Ovary (tissue), 9 donors: Measurements from ENCODE around the gene RIN1. TPM values are rescaled to one million over a fixed set of nuclear protein-coding genes. Genes with fewer than 3 reads are reported as not detected.

Source experiments
- DNase-seq, 5 donors: peaks; one replicate each; pipeline ENCODE4 v3.0.0-alpha.2; 2019 to 2020
- H3K27ac ChIP-seq, 2 donors: fragments of 200-600 bp; one replicate each; pipeline versions ENCODE4 v1.5.1 to v1.8.0; 2019 to 2022
- H3K27me3 ChIP-seq: fragments of 200-600 bp; one replicate; pipeline ENCODE4 v1.8.0; 2022
- H3K36me3 ChIP-seq: fragments of 200-600 bp; sonication (generic); one replicate; pipeline ENCODE4 v1.5.1; 2019
- H3K4me1 ChIP-seq: one replicate; pipeline ENCODE4 v1.8.1; 2013; ENCODE audit warnings: mild to moderate bottlenecking, moderate library complexity; ENCODE audit not compliant: insufficient read depth
- H3K4me3 ChIP-seq: fragments of 200-600 bp; sonication (generic); one replicate; pipeline ENCODE4 v1.5.1; 2017
- H3K9me3 ChIP-seq, 2 donors: fragments of 200-600 bp in 1 of 2; sonication (generic) in 1 of 2; one replicate each; pipeline versions ENCODE4 v1.5.1 to v1.8.1; 2013 to 2019; ENCODE audit warnings: mild to moderate bottlenecking in 1 of 2, moderate library complexity in 1 of 2
- EP300 ChIP-seq: sonication (generic); formaldehyde crosslinking; IDR thresholded peaks from one replicate; pipeline ENCODE4 v1.6.1; 2017; ENCODE audit warnings: antibody characterized with exemption
- POLR2A ChIP-seq: fragments of 450-650 bp; IDR thresholded peaks from one replicate; pipeline ENCODE4 v1.6.1; 2017; ENCODE audit warnings: antibody characterized with exemption, mild to moderate bottlenecking, moderate library complexity
- WGBS, 3 donors: extraction: QIAGEN DNeasy Blood & Tissue Kit in 1 of 3; methylation state at CpG; one replicate each; pipeline versions ENCODE4 v1.1.5 to v1.1.7; 2013 to 2017; 5-methylcytosine and 5-hydroxymethylcytosine counted together
- intact Hi-C, 4 donors: fragments of 100-400 bp; cut with DNase I; formaldehyde crosslinking; loops; one replicate each; pipeline versions ENCODE4 v1.11.0 to v1.15.1; 2022 to 2023
- polyA plus RNA-seq, 2 donors: library from polyadenylated mRNA; stranded (reverse); fragments of 200-250 nt in 1 of 2; fragments of 350-450 nt in 1 of 2; fragmentation: Illumina TruSeq in 1 of 2; extraction: RNeasy Lipid Tissue Mini Kit (QIAGEN cat#74804) in 1 of 2; gene quantifications; one replicate each; pipeline ENCODE4 v1.2.3, GENCODE V29; 2013 to 2014
- small RNA-seq: library from RNA; depleted of rRNA; stranded (forward); fragments of <200 nt; gene quantifications from one replicate; pipeline ENCODE3, GENCODE V24; 2016
- total RNA-seq, 7 donors: library from RNA; depleted of rRNA in 2 of 7; stranded (reverse); fragments of >200 nt in 2 of 7; fragmentation: NEBNext Ultra II Directional in 3 of 7; extraction: Animal tissue kit (Norgen Biotek cat#: 25700) in 3 of 7; gene quantifications; one replicate each; pipeline versions ENCODE4 v1.1.0 to v1.2.4, GENCODE V29; 2016 to 2023
- TF ChIP-seq, protein P1 (sequence below), 3 donors: fragments of 450-650 bp in 2 of 3; fragments of 200-600 bp in 1 of 3; IDR thresholded peaks; one replicate each; pipeline versions ENCODE4 v1.5.1 to v1.8.0; 2016 to 2022; ENCODE audit warnings: antibody characterized with exemption in 3 of 3, mild to moderate bottlenecking in 1 of 3
- donor health status: DM: no; HTN: no; CAD: no; lungs with moderate emphysema.
- donor health status: DM: no; HTN: no; CAD: no.
- donor health status: Bipolar disorder and iron deficiency.
- donor health status: DM: yes; HTN: yes; CAD: no.
- donor health status: DM: no; HTN: no; CAD: no.
- donor health status: DM: yes; HTN: yes; CAD: no.

Gene RIN1
- total and polyA plus RNA-seq, 9 donors, result 0.52 to 9.5 (median 5.0) TPM

DNA sequence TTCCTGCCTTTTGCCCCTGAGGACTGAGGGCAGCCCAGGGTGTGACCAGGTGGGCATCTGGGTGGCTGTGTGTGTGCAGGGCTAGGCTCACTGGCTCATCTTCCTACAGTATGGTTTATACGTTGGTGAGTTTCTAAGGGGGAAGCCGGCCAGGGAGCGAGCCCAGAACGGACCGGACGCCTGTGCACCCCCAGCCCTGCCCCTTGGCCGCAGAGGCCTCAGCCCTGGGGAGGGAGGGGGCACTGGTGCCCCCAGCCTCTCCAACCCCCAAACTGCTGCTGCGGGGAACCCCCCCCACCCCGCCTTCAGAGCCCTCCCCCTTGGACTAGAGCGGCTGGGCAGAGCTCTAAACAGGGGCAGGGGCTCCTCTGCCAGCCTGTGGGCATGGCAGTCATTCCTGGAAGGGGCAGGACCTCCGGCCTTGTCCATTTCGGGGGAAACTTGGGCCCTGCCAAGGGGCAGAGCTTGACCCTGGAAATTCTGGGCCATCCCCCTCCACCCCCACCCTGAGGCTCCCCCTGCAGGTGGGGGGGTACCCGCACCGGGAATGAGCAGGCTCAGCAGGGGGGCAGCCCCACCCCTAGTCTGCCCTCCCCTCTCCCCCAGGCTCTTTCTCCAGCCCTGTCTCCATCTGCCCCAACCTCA is 52.7 kb downstream of the RIN1 start:
- Histone ChIP-seq H3K4me3 (no peak overlapping the region), H3K27me3 (no peaks in the 10 kb centered on the region), H3K27ac (no peak overlapping the region), H3K9me3 (no peaks in the 10 kb centered on the region), H3K4me1 (peaks cover 10% of the 10 kb centered on the region), H3K36me3 (no peaks in the 10 kb centered on the region)
- intact Hi-C loops, result loop anchor here in 2 of 4 donors (5.0 to 10.0 kb wide), 3 partner anchors 51 to 66 kb away; partner anchors contain the start of gene RIN1 (in 1 of the 2)
- DNase-seq, result peak in 2 of 5 donors; percentile 42 to 44
- TF ChIP-seq, protein P1, sequence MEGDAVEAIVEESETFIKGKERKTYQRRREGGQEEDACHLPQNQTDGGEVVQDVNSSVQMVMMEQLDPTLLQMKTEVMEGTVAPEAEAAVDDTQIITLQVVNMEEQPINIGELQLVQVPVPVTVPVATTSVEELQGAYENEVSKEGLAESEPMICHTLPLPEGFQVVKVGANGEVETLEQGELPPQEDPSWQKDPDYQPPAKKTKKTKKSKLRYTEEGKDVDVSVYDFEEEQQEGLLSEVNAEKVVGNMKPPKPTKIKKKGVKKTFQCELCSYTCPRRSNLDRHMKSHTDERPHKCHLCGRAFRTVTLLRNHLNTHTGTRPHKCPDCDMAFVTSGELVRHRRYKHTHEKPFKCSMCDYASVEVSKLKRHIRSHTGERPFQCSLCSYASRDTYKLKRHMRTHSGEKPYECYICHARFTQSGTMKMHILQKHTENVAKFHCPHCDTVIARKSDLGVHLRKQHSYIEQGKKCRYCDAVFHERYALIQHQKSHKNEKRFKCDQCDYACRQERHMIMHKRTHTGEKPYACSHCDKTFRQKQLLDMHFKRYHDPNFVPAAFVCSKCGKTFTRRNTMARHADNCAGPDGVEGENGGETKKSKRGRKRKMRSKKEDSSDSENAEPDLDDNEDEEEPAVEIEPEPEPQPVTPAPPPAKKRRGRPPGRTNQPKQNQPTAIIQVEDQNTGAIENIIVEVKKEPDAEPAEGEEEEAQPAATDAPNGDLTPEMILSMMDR (IDR thresholded peaks at IDR 0.05), result no peak
- TF ChIP-seq POLR2A (no peak), EP300 (no peak)
- 77 to 78% (median 78%) methylated on average over 14 of the region's 14 CpGs for WGBS, 3 donors

DNA sequence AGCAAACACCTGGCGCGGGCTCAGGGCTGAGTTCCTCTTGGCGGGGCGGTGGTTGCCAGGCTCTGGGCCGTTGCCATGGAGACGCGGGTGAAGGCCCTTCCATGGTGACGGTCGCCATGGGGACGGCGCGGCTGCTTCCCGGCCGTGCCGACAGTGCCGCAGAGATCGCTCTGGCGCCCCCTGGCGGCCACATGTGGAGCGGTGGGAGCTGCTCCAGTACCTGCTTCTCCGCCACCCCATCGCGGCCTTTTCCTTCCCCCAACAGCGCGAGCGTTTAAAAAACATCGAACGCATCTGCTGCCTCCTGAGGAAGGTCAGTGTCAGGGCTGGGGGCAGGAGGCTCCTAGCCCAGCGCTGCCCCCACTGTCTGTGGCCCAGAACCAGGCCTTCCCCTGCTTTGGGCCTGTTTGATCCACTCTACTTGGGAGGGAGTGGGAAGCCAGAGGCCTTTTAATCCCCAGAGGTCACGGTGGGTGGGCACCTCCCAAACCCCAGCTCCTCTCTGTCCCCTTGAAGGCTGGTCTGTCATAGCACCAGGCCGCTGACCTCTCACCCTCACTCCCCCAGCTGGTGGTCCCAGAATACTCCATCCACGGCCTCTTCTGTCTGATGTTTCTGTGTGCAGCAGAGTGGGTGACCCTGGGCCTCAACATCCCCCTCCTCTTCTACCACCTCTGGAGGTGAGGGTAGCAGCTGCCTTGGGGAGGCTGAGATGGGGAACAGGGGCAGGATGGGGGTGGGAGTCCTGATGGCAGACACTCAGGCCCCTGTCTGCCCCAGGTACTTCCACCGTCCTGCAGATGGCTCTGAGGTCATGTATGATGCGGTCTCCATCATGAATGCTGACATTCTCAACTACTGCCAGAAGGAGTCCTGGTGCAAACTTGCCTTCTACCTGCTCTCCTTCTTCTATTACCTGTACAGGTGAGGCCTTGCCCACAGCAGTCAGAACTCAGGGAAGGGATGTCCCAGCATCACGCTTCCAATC is 53.5 kb downstream of the RIN1 start:
- H3K27ac ChIP-seq, result no peak overlapping the region
- H3K27me3 ChIP-seq, result no peaks in the 10 kb centered on the region
- DNase-seq, result peak; percentile 97 to 100 (median 98)
- WGBS, 3 donors, result 13 to 15% (median 13%) methylated on average over 31 to 35 of the region's 35 CpGs
- TF ChIP-seq, protein P1 (IDR thresholded peaks at IDR 0.05), result peak; percentile 97 to 99 (median 99)
- TF ChIP-seq POLR2A, result no peak
- H3K36me3 ChIP-seq, result no peaks in the 10 kb centered on the region
- H3K9me3 ChIP-seq, result no peaks in the 10 kb centered on the region
- intact Hi-C loops, result loop anchor here in 3 of 4 donors (1.0 to 10.0 kb wide), 4 partner anchors 52 to 65 kb away; partner anchors contain the start of gene RIN1 (in 1 of the 3)
- no peak overlapping the region for H3K4me3 ChIP-seq
- peaks cover 6% of the 10 kb centered on the region for H3K4me1 ChIP-seq

Small RNA genes lying within 50 kb of the gene (small RNA-seq; reads per million reads assigned to genes)
- not detected for gene RF00017

Other genes starting within 250 kb of the RIN1 start
- gene KLC2, start 78.7 kb downstream of the RIN1 start, total RNA-seq, result 10 to 100 TPM; 15.7 to 47.8 (median 38.8) TPM
- gene KLC2, start 78.7 kb downstream of the RIN1 start, polyA plus RNA-seq, result 10 to 100 TPM in 1 of 2 donors, 1 to 10 TPM in 1; 4.6 to 19.4 TPM
- gene RAB1B, start 67.8 kb downstream of the RIN1 start, total RNA-seq, result 100 to 1,000 TPM in 5 of 7 donors, 10 to 100 TPM in 2; 54.6 to 140 (median 119) TPM
- gene RAB1B, start 67.8 kb downstream of the RIN1 start, polyA plus RNA-seq, result 100 to 1,000 TPM in 1 of 2 donors, 10 to 100 TPM in 1; 57.1 to 132 TPM
- gene CNIH2, start 58.3 kb downstream of the RIN1 start, total RNA-seq, result 1 to 10 TPM in 2 of 7 donors, under 1 TPM in 4, not detected in 1; 0.33 to 2.5 (median 0.85) TPM
- under 1 TPM; 0.36 to 0.48 TPM for gene CNIH2, start 58.3 kb downstream of the RIN1 start, polyA plus RNA-seq
- gene YIF1A, start 47.3 kb downstream of the RIN1 start, total RNA-seq, result 10 to 100 TPM; 43.8 to 91.0 (median 67.5) TPM
- 10 to 100 TPM; 39.3 to 63.9 TPM for gene YIF1A, start 47.3 kb downstream of the RIN1 start, polyA plus RNA-seq
- 10 to 100 TPM in 1 of 7 donors, under 1 TPM in 3, not detected in 3; 0.20 to 10.8 (median 0.60) TPM for gene TMEM151A, start 44.5 kb downstream of the RIN1 start, total RNA-seq
- gene TMEM151A, start 44.5 kb downstream of the RIN1 start, polyA plus RNA-seq, result under 1 TPM in 1 of 2 donors, not detected in 1; 0.15 TPM
- 10 to 100 TPM in 6 of 7 donors, 1 to 10 TPM in 1; 4.9 to 47.9 (median 19.9) TPM for gene CD248, start 19.4 kb downstream of the RIN1 start, total RNA-seq
- gene CD248, start 19.4 kb downstream of the RIN1 start, polyA plus RNA-seq, result 10 to 100 TPM in 1 of 2 donors, 1 to 10 TPM in 1; 6.3 to 17.2 TPM
- 10 to 100 TPM; 19.9 to 32.2 (median 23.4) TPM for gene BRMS1, start 8.7 kb upstream of the RIN1 start, total RNA-seq
- 10 to 100 TPM; 17.5 to 31.0 TPM for gene BRMS1, start 8.7 kb upstream of the RIN1 start, polyA plus RNA-seq
- gene B4GAT1, start 11.2 kb upstream of the RIN1 start, total RNA-seq, result 10 to 100 TPM; 30.7 to 44.9 (median 37.8) TPM
- gene B4GAT1, start 11.2 kb upstream of the RIN1 start, polyA plus RNA-seq, result 10 to 100 TPM; 53.2 to 54.2 TPM
- 1 to 10 TPM in 4 of 7 donors, under 1 TPM in 3; 0.48 to 3.1 (median 1.3) TPM for gene SLC29A2, start 35.3 kb upstream of the RIN1 start, total RNA-seq
- gene SLC29A2, start 35.3 kb upstream of the RIN1 start, polyA plus RNA-seq, result under 1 TPM; 0.70 to 0.71 TPM
- gene NPAS4, start 84.6 kb upstream of the RIN1 start, total RNA-seq, result 1 to 10 TPM in 1 of 7 donors, under 1 TPM in 4, not detected in 2; 0.07 to 3.3 (median 0.36) TPM
- under 1 TPM; 0.11 to 0.25 TPM for gene NPAS4, start 84.6 kb upstream of the RIN1 start, polyA plus RNA-seq
- 10 to 100 TPM; 30.9 to 53.5 (median 44.1) TPM for gene MRPL11, start 102.4 kb upstream of the RIN1 start, total RNA-seq
- gene MRPL11, start 102.4 kb upstream of the RIN1 start, polyA plus RNA-seq, result 10 to 100 TPM; 38.9 to 41.4 TPM
- 10 to 100 TPM; 13.9 to 29.6 (median 21.7) TPM for gene PELI3, start 130.5 kb upstream of the RIN1 start, total RNA-seq
- 10 to 100 TPM in 1 of 2 donors, 1 to 10 TPM in 1; 7.6 to 18.5 TPM for gene PELI3, start 130.5 kb upstream of the RIN1 start, polyA plus RNA-seq
- 10 to 100 TPM in 5 of 7 donors, 1 to 10 TPM in 2; 6.5 to 19.3 (median 13.1) TPM for gene DPP3, start 144.0 kb upstream of the RIN1 start, total RNA-seq
- 1 to 10 TPM; 8.2 TPM for gene DPP3, start 144.0 kb upstream of the RIN1 start, polyA plus RNA-seq
- 10 to 100 TPM; 54.7 to 78.3 (median 69.1) TPM for gene BBS1, start 174.2 kb upstream of the RIN1 start, total RNA-seq
- gene BBS1, start 174.2 kb upstream of the RIN1 start, polyA plus RNA-seq, result 10 to 100 TPM; 33.8 to 41.6 TPM
- gene ZDHHC24, start 209.6 kb upstream of the RIN1 start, total RNA-seq, result 10 to 100 TPM in 2 of 7 donors, 1 to 10 TPM in 5; 5.1 to 14.5 (median 8.9) TPM
- gene ZDHHC24, start 209.6 kb upstream of the RIN1 start, polyA plus RNA-seq, result 1 to 10 TPM; 6.3 to 9.1 TPM
- gene ACTN3, start 210.5 kb upstream of the RIN1 start, total RNA-seq, result under 1 TPM in 5 of 7 donors, not detected in 2; 0.11 to 0.28 (median 0.25) TPM
- gene ACTN3, start 210.5 kb upstream of the RIN1 start, polyA plus RNA-seq, result under 1 TPM in 1 of 2 donors, not detected in 1; 0.22 TPM
- gene CTSF, start 232.2 kb upstream of the RIN1 start, total RNA-seq, result 100 to 1,000 TPM in 5 of 7 donors, 10 to 100 TPM in 2; 52.6 to 188 (median 106) TPM
- 100 to 1,000 TPM; 177 to 222 TPM for gene CTSF, start 232.2 kb upstream of the RIN1 start, polyA plus RNA-seq